Karpas-422 (cell line): Measurements from ENCODE around the gene EIF4E2. TPM values are rescaled to one million over a fixed set of nuclear protein-coding genes. Genes with fewer than 3 reads are reported as not detected.

Source experiments
- DNase-seq: peaks from one replicate; pipeline ENCODE4 v3.0.0-alpha.2; 2015
- H2AFZ ChIP-seq: fragments of 200-600 bp; sonication (generic); 2 replicates; pipeline ENCODE4 v1.6.1; 2014; ENCODE audit warnings: antibody characterized with exemption, low read length, mixed read lengths
- H3K27ac ChIP-seq: fragments of 200-600 bp; sonication (generic); 2 replicates; pipeline ENCODE4 v1.5.1; 2014; ENCODE audit warnings: mild to moderate bottlenecking, low read length, moderate library complexity
- H3K27me3 ChIP-seq: fragments of 200-600 bp; sonication (generic); 2 replicates; pipeline ENCODE4 v1.6.1; 2014; ENCODE audit warnings: low read length, mixed read lengths
- H3K36me3 ChIP-seq: fragments of 200-600 bp; sonication (generic); 2 replicates; pipeline ENCODE4 v1.6.1; 2014; ENCODE audit warnings: low read length, mixed read lengths; ENCODE audit not compliant: insufficient read depth
- H3K4me1 ChIP-seq: fragments of 200-600 bp; sonication (generic); 2 replicates; pipeline ENCODE4 v1.6.1; 2014; ENCODE audit warnings: mild to moderate bottlenecking, low read length, mixed read lengths
- H3K4me2 ChIP-seq: fragments of 200-600 bp; sonication (generic); 2 replicates; pipeline ENCODE4 v1.6.1; 2014; ENCODE audit warnings: low read length, low read depth, mild to moderate bottlenecking; ENCODE audit not compliant: poor library complexity, severe bottlenecking
- H3K4me3 ChIP-seq: fragments of 200-600 bp; sonication (generic); 2 replicates; pipeline ENCODE4 v1.5.1; 2014; ENCODE audit warnings: mild to moderate bottlenecking, antibody characterized with exemption, low read length, mixed read lengths
- H3K79me2 ChIP-seq: fragments of 200-600 bp; sonication (generic); 2 replicates; pipeline ENCODE4 v1.6.1; 2014; ENCODE audit warnings: mild to moderate bottlenecking, low read length, mixed read lengths
- H3K9ac ChIP-seq: fragments of 200-600 bp; sonication (generic); 2 replicates; pipeline ENCODE4 v1.6.0; 2014; ENCODE audit warnings: low read length
- H3K9me2 ChIP-seq: fragments of 200-600 bp; sonication (generic), shearing (Covaris generic); replicated peaks from 2 replicates; pipeline ENCODE4 v1.6.0; 2014; ENCODE audit warnings: mild to moderate bottlenecking, low read length, moderate library complexity; ENCODE audit not compliant: insufficient read depth
- H3K9me3 ChIP-seq: fragments of 300-700, 200-600 bp; sonication (generic); 2 replicates; pipeline ENCODE4 v1.6.1; 2014; ENCODE audit warnings: low read length, mixed read lengths
- H4K20me1 ChIP-seq: fragments of 200-600 bp; sonication (generic); 2 replicates; pipeline ENCODE4 v1.6.1; 2014; ENCODE audit warnings: mild to moderate bottlenecking, antibody characterized with exemption, low read length, low read depth; ENCODE audit not compliant: insufficient read depth
- total RNA-seq: library from RNA; depleted of rRNA; stranded (reverse); fragments of >200 nt; shearing (Covaris generic); gene quantifications from 2 replicates; pipeline ENCODE4 v1.2.3, GENCODE V29; 2014; ENCODE audit warnings: low replicate concordance

EIF4E2 gene
- total RNA-seq, 1 experiment from 2014 or later = 53.0 TPM

- no peaks in the 10 kb centered on the region for H3K27me3 ChIP-seq
These were observed 43.5 kb downstream of the EIF4E2 start for GRCh38 chr2:232593982-232594381.

GRCh38 chr2:232597362-232598079, 47.0 kb downstream of the EIF4E2 start:
- Histone ChIP-seq H2AFZ (no peak overlapping the region), H3K9ac (no peak overlapping the region), H3K4me1 (no peaks in the 10 kb centered on the region), H3K4me3 (no peak overlapping the region), H3K27me3 (no peaks in the 10 kb centered on the region; the same call in 1 of the 2 replicates), H3K27ac (no peak overlapping the region), H3K4me2 (no peak overlapping the region), H3K9me3 (no peaks in the 10 kb centered on the region), H4K20me1 (no peaks in the 10 kb centered on the region), H3K36me3 (no peaks in the 10 kb centered on the region), H3K9me2 (no peaks in the 10 kb centered on the region), H3K79me2 (no peaks in the 10 kb centered on the region)
- DNase-seq = no peak

More at GRCh38 chr2:232593982-232594381, 43.5 kb downstream of the EIF4E2 start:
- Histone ChIP-seq H3K9ac (no peak overlapping the region), H3K9me3 (no peaks in the 10 kb centered on the region), H3K4me2 (no peak overlapping the region), H2AFZ (no peak overlapping the region), H3K36me3 (no peaks in the 10 kb centered on the region), H4K20me1 (no peaks in the 10 kb centered on the region), H3K9me2 (no peaks in the 10 kb centered on the region), H3K79me2 (no peaks in the 10 kb centered on the region), H3K4me3 (no peak overlapping the region), H3K4me1 (no peaks in the 10 kb centered on the region), H3K27ac (no peak overlapping the region)
- DNase-seq = no peak

- Histone ChIP-seq H4K20me1 (no peaks in the 10 kb centered on the region), H3K9ac (no peak overlapping the region), H3K4me3 (no peak overlapping the region), H3K27ac (no peak overlapping the region), H3K9me3 (no peaks in the 10 kb centered on the region), H3K4me2 (no peak overlapping the region), H3K36me3 (no peaks in the 10 kb centered on the region), H3K4me1 (no peaks in the 10 kb centered on the region), H3K27me3 (no peaks in the 10 kb centered on the region; the same call in 1 of the 2 replicates), H3K79me2 (no peaks in the 10 kb centered on the region), H2AFZ (no peak overlapping the region), H3K9me2 (no peaks in the 10 kb centered on the region)
- no peak for DNase-seq
These were observed 47.8 kb downstream of the EIF4E2 start for GRCh38 chr2:232598293-232598692.

- Histone ChIP-seq H3K4me1 (no peaks in the 10 kb centered on the region), H3K36me3 (no peaks in the 10 kb centered on the region), H2AFZ (no peak overlapping the region), H3K9ac (no peak overlapping the region), H3K4me2 (no peak overlapping the region), H3K27ac (no peak overlapping the region), H3K27me3 (no peaks in the 10 kb centered on the region; the same call in 1 of the 2 replicates), H3K79me2 (no peaks in the 10 kb centered on the region), H3K9me3 (no peaks in the 10 kb centered on the region), H3K4me3 (no peak overlapping the region), H4K20me1 (no peaks in the 10 kb centered on the region), H3K9me2 (no peaks in the 10 kb centered on the region)
- DNase-seq = no peak
These were observed 49.7 kb downstream of the EIF4E2 start for GRCh38 chr2:232600053-232600773.

- no peaks in the 10 kb centered on the region for H3K79me2 ChIP-seq
- H3K9me3 ChIP-seq = no peaks in the 10 kb centered on the region
- H3K27ac ChIP-seq = no peak overlapping the region
- no peaks in the 10 kb centered on the region; the same call in 1 of the 2 replicates for H3K27me3 ChIP-seq
- H3K4me3 ChIP-seq = no peak overlapping the region
- no peaks in the 10 kb centered on the region for H3K36me3 ChIP-seq
- H3K9me2 ChIP-seq = no peaks in the 10 kb centered on the region
- peaks cover 5% of the 10 kb centered on the region for H3K4me1 ChIP-seq
- H2AFZ ChIP-seq = no peak overlapping the region
- H3K4me2 ChIP-seq = no peak overlapping the region
- DNase-seq = no peak
- no peaks in the 10 kb centered on the region for H4K20me1 ChIP-seq
- H3K9ac ChIP-seq = no peak overlapping the region
These were observed 52.8 kb downstream of the EIF4E2 start for GRCh38 chr2:232603283-232603682.

GRCh38 chr2:232604535-232604934, 54.0 kb downstream of the EIF4E2 start:
- no peaks in the 10 kb centered on the region for H3K36me3 ChIP-seq
- H3K4me3 ChIP-seq = no peak overlapping the region
- H3K4me2 ChIP-seq = no peak overlapping the region
- peak; percentile 11 for DNase-seq
- no peaks in the 10 kb centered on the region for H3K9me2 ChIP-seq
- H3K9ac ChIP-seq = no peak overlapping the region
- H3K4me1 ChIP-seq = peaks cover 5% of the 10 kb centered on the region
- H3K27ac ChIP-seq = no peak overlapping the region
- H4K20me1 ChIP-seq = no peaks in the 10 kb centered on the region
- H3K9me3 ChIP-seq = no peaks in the 10 kb centered on the region
- H2AFZ ChIP-seq = no peak overlapping the region
- no peaks in the 10 kb centered on the region for H3K27me3 ChIP-seq
- H3K79me2 ChIP-seq = no peaks in the 10 kb centered on the region

- Histone ChIP-seq H3K4me1 (peaks cover 5% of the 10 kb centered on the region), H3K4me3 (no peak overlapping the region), H2AFZ (no peak overlapping the region), H3K9me3 (no peaks in the 10 kb centered on the region), H3K9me2 (no peaks in the 10 kb centered on the region), H3K36me3 (no peaks in the 10 kb centered on the region), H3K79me2 (no peaks in the 10 kb centered on the region), H4K20me1 (no peaks in the 10 kb centered on the region), H3K27ac (no peak overlapping the region), H3K27me3 (no peaks in the 10 kb centered on the region), H3K4me2 (no peak overlapping the region), H3K9ac (no peak overlapping the region)
- DNase-seq = no peak
These were observed 56.5 kb downstream of the EIF4E2 start for GRCh38 chr2:232607011-232607410.

GRCh38 chr2:232609607-232610006, 59.1 kb downstream of the EIF4E2 start:
- no peak overlapping the region for H3K9ac ChIP-seq
- no peaks in the 10 kb centered on the region for H3K27me3 ChIP-seq
- H3K36me3 ChIP-seq = no peaks in the 10 kb centered on the region
- no peaks in the 10 kb centered on the region for H4K20me1 ChIP-seq
- no peaks in the 10 kb centered on the region for H3K79me2 ChIP-seq
- peaks cover 5% of the 10 kb centered on the region for H3K4me1 ChIP-seq
- H3K27ac ChIP-seq = no peak overlapping the region
- no peak overlapping the region for H2AFZ ChIP-seq
- no peaks in the 10 kb centered on the region for H3K9me2 ChIP-seq
- no peak overlapping the region for H3K4me3 ChIP-seq
- H3K9me3 ChIP-seq = no peaks in the 10 kb centered on the region
- DNase-seq = peak; percentile 1
- no peak overlapping the region for H3K4me2 ChIP-seq
